Skeletal muscle tissue (tissue), 4 donors: ENCODE results near the gene HLA-F. TPM values are rescaled to one million over a fixed set of nuclear protein-coding genes. Genes with fewer than 3 reads are reported as not detected.

Source experiments
- H3K27ac ChIP-seq: one replicate; pipeline ENCODE4 v1.7.0; 2013; ENCODE audit warnings: mild to moderate bottlenecking, low read depth, low read length, inconsistent platforms
- H3K27me3 ChIP-seq, 3 donors: one replicate each; pipeline ENCODE4 v1.7.0; 2013; ENCODE audit warnings: low read length in 3 of 3; ENCODE audit not compliant: control insufficient read depth in 3 of 3, insufficient read depth in 3 of 3
- H3K36me3 ChIP-seq, 3 donors: one replicate each; pipeline ENCODE4 v1.7.0; 2013; ENCODE audit warnings: low read length in 3 of 3; ENCODE audit not compliant: control insufficient read depth in 3 of 3, insufficient read depth in 3 of 3
- H3K4me1 ChIP-seq, 3 donors: one replicate each; pipeline ENCODE4 v1.7.0; 2013; ENCODE audit warnings: low read length in 3 of 3, mild to moderate bottlenecking in 3 of 3; ENCODE audit not compliant: control insufficient read depth in 3 of 3, insufficient read depth in 3 of 3
- H3K4me3 ChIP-seq, 3 donors: one replicate each; pipeline ENCODE4 v1.7.0; 2013; ENCODE audit warnings: low read length in 3 of 3
- H3K9ac ChIP-seq, 3 donors: one replicate each; pipeline ENCODE4 v1.7.0; 2013; ENCODE audit warnings: low read length in 3 of 3, mild to moderate bottlenecking in 3 of 3, moderate library complexity in 2 of 3, low read depth in 1 of 3
- H3K9me3 ChIP-seq, 3 donors: one replicate each; pipeline ENCODE4 v1.7.0; 2013; ENCODE audit warnings: low read length in 3 of 3; ENCODE audit not compliant: control insufficient read depth in 3 of 3
- total RNA-seq: library from RNA; depleted of rRNA; stranded (reverse); fragments of >200 nt; gene quantifications from one replicate; pipeline ENCODE4 v1.2.3, GENCODE V29; 2014
- donor health status: Osteomylitis.

HLA-F gene
- total RNA-seq, 1 donor from 2014 or later: 12.0 TPM

DNA sequence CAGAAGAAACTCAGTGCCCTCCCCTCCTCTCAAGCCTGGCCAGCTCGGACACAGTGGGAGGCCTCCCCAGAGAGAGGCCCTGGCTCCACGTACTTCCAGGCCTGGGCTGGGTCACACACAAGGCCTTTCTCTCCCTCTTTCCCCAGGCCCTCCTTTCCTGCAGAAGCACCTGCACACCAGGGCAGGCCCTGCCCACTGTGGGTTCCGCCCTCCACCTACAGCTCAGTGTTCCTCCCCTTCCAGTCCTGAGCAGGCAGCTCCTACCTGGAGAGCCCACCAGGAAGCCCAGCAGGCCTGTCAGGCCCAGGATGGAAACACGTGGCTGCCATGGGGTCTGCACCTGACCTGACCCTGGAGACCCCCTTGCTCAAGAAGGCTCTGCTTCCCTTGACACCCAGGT, 18.9 kb downstream of the HLA-F start:
- Histone ChIP-seq H3K4me3 (no peak overlapping the region), H3K27me3 (no peaks in the 10 kb centered on the region), H3K9ac (no peak overlapping the region), H3K4me1 (no peaks in the 10 kb centered on the region), H3K9me3 (no peaks in the 10 kb centered on the region), H3K27ac (no peak overlapping the region), H3K36me3 (peaks cover 4 to 6% (median 4%) of the 10 kb centered on the region in 3 donors)

DNA sequence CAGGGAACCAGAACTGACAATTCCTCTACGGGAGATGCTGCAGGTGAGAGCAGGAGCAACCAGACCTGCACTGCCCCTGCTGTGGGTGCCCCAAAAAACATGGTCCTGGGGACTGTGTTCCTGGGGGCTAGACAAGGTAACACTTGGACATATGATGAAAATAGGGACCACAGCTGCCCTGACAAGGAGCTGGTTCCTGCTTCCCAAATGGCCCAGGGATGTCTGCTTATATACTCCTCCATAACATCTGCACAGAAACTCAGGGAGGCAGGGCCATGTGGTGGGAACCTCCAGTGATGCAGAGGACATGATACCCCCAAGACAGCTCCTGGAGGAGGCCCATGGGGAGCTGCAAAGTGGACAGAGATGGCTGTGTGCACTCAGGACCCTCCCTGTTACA, 19.8 kb downstream of the HLA-F start:
- Histone ChIP-seq H3K4me3 (no peak overlapping the region), H3K4me1 (peaks cover 3 to 7% (median 4%) of the 10 kb centered on the region in 3 donors), H3K36me3 (peaks cover 4 to 6% (median 4%) of the 10 kb centered on the region in 3 donors), H3K27ac (no peak overlapping the region), H3K9me3 (no peaks in the 10 kb centered on the region), H3K9ac (no peak overlapping the region), H3K27me3 (no peaks in the 10 kb centered on the region)

DNA sequence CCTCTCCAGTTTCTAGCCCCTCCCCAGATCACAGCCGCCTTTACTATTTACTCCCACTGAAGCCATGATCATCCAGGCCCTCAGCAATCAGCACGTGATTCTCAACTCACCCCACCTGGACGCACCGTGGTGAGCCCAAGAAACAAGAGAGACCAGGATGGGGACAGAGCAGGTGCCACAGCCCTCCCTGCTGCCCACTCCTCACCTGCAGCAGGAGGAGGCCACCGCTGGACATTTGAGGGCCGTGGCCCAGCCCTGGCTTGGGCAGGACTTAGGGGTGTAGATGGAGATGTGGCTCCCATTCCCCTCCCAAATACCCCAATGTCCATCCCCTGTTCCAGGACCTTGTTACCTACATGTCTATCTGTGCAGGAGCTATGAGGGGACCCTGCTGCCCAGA, 20.3 kb downstream of the HLA-F start:
- no peak overlapping the region for H3K27ac ChIP-seq

DNA sequence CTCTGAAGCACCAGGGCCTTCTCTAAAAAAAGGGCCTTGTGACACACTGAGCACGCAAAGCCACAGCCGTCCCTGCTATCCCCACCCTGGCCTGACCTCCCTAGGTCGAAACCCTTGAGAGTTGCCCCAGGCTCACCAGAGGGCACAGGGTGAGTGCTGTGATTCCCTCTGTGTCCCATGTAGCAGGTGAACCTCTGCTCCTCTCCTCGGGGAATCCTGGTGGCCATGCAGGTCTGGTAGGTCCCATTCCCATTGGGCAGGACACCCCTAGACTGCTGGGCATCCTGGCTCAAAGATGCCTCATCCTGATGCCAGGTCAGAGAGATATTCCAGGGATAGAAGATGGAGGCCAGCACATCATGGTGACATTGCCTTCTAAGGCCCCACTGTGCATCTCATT, 20.9 kb downstream of the HLA-F start:
- no peaks in the 10 kb centered on the region for H3K9me3 ChIP-seq
- no peaks in the 10 kb centered on the region for H3K27me3 ChIP-seq
- peaks cover 4 to 6% (median 4%) of the 10 kb centered on the region in 3 donors for H3K36me3 ChIP-seq
- peaks cover 4 to 15% (median 9%) of the 10 kb centered on the region in 3 donors for H3K4me1 ChIP-seq
- H3K27ac ChIP-seq: no peak overlapping the region
- H3K9ac ChIP-seq: no peak overlapping the region
- no peak overlapping the region for H3K4me3 ChIP-seq

More for the DNA sequence above, 20.3 kb downstream of the HLA-F start:
- Histone ChIP-seq H3K4me3 (no peak overlapping the region), H3K36me3 (peaks cover 4 to 6% (median 4%) of the 10 kb centered on the region in 3 donors), H3K27me3 (no peaks in the 10 kb centered on the region), H3K4me1 (peaks cover 4 to 12% (median 9%) of the 10 kb centered on the region in 3 donors), H3K9ac (no peak overlapping the region), H3K9me3 (no peaks in the 10 kb centered on the region)

DNA sequence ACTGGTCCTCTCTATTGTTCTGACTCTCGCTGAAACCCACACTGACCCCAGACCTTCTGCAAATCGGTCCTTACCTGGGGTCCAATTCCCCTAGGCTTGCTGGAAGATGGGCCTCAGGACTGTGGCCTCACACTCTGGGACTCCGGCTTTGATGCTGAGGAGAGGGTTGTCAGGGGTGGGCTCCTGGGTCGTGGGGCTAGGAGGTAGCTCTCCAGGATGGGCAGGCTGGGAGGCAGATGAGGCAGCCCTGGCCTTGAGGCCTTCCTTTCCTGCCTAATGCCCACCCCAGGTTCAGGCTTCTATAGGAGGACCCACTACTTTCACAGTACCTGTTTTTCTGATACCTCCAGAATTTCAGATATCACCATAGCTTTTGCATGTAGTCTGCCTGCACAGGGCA, 21.4 kb downstream of the HLA-F start:
- no peak overlapping the region for H3K9ac ChIP-seq
- peaks cover 4 to 6% (median 4%) of the 10 kb centered on the region in 3 donors for H3K36me3 ChIP-seq
- H3K4me1 ChIP-seq: peaks cover 8 to 19% (median 13%) of the 10 kb centered on the region in 3 donors
- no peak overlapping the region for H3K27ac ChIP-seq
- H3K27me3 ChIP-seq: no peaks in the 10 kb centered on the region
- H3K4me3 ChIP-seq: no peak overlapping the region
- H3K9me3 ChIP-seq: no peaks in the 10 kb centered on the region

DNA sequence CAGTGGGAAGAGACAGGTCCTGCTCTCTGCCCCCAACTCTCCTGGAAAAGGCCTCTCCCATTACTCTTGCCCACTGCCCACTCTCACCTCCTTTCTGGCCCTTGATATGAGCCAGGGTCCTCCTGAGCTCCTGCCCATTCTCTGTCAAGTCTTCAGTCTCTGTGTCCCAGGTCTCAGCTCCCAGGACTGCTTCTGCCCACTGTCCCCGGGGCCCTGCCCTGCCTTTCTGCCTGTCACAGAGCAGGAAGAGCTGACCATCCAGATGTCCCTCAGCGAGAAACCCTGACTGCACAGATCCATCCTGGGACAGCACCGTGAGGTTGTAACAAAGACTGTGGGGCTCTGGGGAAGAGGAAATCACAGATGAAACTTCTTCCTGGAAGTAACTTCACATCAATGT, 22.2 kb downstream of the HLA-F start:
- H3K36me3 ChIP-seq: peaks cover 4 to 6% (median 4%) of the 10 kb centered on the region in 3 donors
- H3K4me3 ChIP-seq: no peak overlapping the region
- H3K27ac ChIP-seq: no peak overlapping the region
- no peaks in the 10 kb centered on the region for H3K9me3 ChIP-seq
- peaks cover 8 to 21% (median 14%) of the 10 kb centered on the region in 3 donors for H3K4me1 ChIP-seq
- no peak overlapping the region for H3K9ac ChIP-seq
- H3K27me3 ChIP-seq: no peaks in the 10 kb centered on the region

DNA sequence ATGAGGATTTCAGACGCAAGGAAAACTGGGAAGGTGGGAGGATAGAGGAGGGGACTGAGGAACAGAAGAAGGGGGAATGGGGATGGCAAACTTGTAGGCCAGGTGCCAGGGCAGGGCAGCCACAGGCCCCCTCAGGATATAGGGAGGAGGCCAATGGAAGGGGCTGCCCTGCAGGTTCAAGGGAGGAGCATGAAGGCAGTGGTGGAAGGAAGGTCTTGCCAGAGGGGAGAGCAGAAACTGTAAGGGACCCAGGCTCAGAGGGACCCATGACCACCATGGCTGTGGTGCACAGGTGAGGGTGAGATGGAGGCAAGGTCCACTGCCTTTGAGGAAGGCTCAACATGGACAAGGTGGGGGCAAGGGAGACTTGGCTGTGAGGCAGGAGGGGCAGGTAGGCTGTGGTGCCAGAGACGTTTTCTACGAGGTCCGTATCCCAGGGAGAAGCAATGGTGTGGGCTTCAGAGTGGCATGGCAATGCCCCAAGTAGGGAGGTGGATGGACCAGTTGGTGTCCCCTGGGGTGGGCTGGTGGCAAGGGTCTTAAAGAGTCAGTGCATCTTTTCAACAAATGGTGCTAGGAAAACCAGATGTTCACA, 22.7 kb downstream of the HLA-F start:
- Histone ChIP-seq H3K27ac (no peak overlapping the region), H3K4me1 (peaks cover 8 to 21% (median 14%) of the 10 kb centered on the region in 3 donors), H3K36me3 (peaks cover 4 to 6% (median 4%) of the 10 kb centered on the region in 3 donors), H3K9me3 (no peaks in the 10 kb centered on the region), H3K4me3 (no peak overlapping the region), H3K27me3 (no peaks in the 10 kb centered on the region), H3K9ac (no peak overlapping the region)

DNA sequence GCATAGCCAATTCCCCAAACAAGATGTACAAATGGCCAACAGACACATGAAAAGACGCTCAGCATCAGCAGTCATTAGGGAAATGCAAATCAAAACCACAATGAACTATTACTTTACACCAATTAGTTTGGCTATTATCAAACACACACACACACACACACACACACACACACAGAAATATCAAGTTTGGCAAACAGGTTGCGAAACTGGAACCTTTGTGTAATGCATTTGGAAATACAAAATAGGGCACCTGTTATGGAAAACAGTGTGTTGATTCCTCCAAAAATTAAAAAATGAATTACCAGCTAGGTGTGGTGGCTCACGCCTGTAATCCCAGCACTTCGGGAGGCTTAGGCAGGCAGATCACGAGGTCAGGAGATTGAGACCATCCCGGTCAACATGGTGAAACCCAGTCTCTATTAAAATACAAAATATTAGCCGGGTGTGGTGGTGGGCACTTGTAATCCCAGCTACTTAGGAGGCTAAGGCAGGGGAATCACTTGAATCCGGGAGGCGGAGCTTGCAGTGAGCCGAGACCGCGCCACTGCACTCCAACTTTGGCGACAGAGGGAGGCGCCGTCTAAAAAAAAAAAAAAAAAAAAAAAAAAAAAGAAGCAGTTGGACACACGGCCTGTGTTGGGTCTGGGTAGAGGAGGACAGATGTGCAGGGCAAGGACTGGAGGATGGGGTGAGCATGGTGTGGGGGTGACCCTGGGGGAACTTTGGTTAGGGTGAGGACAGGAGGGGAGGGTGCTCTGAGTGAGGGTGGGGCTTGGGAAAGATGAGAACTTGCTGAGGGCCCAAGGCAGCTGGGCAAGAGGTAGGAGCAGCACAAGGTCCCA, 23.8 kb downstream of the HLA-F start:
- Histone ChIP-seq H3K4me3 (no peak overlapping the region), H3K9me3 (no peaks in the 10 kb centered on the region), H3K4me1 (peaks cover 8 to 21% (median 20%) of the 10 kb centered on the region in 3 donors), H3K9ac (no peak overlapping the region), H3K27ac (no peak overlapping the region), H3K36me3 (peaks cover 4 to 6% (median 4%) of the 10 kb centered on the region in 3 donors), H3K27me3 (no peaks in the 10 kb centered on the region)

DNA sequence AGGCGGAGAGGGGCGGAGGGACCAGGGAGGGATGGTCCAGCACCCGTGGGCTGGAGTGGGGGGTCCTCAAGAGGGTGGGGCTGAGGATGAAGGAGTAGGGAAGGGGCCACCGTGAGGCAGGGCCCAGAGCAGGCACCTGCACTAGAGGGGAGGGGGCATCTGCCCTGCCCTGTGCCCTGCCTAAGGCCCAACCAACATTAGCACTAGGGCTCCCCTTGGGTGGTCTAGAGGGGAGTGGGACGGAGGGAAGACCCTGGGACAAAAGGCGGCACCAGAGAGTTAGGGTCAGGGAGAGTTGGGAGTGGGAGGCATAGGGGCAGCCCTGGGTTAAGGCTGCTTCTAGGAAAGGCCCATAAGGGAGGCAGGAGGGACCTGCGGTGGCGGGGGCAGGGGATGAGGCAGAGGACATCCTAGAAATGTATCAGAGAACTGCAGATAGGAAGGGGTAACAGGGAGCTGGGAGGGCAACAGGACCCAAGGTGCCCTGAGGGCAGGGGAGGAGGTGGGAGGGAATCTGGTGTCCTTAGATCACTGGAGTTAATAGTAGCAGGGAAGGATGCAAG, 24.5 kb downstream of the HLA-F start:
- Histone ChIP-seq H3K9ac (peak overlapping the region; percentile 80 to 86 (median 84)), H3K27ac (no peak overlapping the region), H3K36me3 (peaks cover 4 to 6% (median 4%) of the 10 kb centered on the region in 3 donors), H3K27me3 (no peaks in the 10 kb centered on the region), H3K4me1 (peaks cover 10 to 22% (median 21%) of the 10 kb centered on the region in 3 donors), H3K4me3 (peak overlapping the region; percentile 88 to 89 (median 89)), H3K9me3 (no peaks in the 10 kb centered on the region)
